G401.6 (cell line): Measurements from ENCODE around the gene SNRNP25.
"Not testable (repeated sequence)": the region's sequence is repeated elsewhere in the genome, so short reads cannot be mapped to it uniquely, and the experiment has no call there.

Experiments
- FAIRE-seq: peaks from 2 replicates; lab custom pipeline; 2012; peaks lifted over from hg19 to GRCh38; lab: Jason Lieb, UNC

Gene SNRNP25

DNA sequence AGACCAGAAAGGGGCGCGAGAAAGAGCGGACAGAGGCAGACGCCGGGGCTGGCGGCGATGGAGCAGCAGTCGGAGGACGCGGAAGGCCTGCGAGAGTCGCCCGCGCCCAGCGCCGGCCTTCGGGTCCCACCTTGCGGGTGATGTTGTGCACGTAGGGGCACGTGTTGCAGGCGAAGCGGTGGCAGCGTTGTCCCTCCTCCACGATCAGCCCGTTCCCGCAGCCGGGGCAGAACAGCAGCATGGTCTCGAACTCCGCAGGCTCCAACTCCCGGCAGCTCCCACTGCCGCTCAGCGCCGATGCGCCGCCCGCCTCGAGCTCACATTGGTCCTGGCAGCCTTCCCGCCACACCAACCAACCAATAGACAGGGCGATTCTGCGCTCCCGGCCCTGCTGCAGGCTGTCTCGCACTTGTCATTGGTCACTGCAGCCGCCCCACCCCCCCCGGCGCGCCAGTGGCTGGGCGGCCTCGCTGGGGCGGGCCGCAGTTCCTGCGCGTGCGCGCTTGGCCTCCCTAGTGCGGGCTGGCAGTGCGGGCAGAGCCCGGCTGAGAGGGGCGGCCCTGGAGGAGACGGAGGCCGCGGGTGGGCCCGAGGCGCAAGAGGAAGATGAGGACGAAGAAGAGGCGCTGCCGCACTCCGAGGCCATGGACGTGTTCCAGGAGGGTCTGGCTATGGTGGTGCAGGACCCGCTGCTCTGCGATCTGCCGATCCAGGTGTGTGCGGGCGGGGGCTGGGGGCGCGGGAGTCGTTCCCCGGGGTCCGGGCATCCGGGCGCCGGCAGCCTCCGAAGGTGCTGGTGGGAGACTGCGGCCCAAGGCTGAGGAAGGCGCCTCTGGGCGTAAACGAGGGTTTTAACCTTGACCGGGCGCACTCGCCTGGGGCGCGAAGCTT, at the start of gene SNRNP25, which contains the start of gene POLR3K:
Gene SNRNP25, plus strand, starts transcription at position 483 of the 891 bp plus-strand sequence. Its CDS starts 189 bp downstream, at position 672.
Gene POLR3K, minus strand, starts transcription at position 263 of the 891 bp plus-strand sequence. Its CDS starts 22 bp downstream, at position 241.
- FAIRE-seq = peak; percentile 90

GRCh38 chr16:9903-10665, 43.5 kb upstream of the SNRNP25 start:
- FAIRE-seq = no peak

DNA sequence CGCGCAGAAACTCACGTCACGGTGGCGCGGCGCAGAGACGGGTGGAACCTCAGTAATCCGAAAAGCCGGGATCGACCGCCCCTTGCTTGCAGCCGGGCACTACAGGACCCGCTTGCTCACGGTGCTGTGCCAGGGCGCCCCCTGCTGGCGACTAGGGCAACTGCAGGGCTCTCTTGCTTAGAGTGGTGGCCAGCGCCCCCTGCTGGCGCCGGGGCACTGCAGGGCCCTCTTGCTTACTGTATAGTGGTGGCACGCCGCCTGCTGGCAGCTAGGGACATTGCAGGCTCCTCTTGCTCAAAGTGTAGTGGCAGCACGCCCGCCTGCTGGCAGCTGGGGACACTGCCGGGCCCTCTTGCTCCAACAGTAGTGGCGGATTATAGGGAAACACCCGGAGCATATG, 42.9 kb upstream of the SNRNP25 start:
- not testable (repeated sequence) for FAIRE-seq

DNA sequence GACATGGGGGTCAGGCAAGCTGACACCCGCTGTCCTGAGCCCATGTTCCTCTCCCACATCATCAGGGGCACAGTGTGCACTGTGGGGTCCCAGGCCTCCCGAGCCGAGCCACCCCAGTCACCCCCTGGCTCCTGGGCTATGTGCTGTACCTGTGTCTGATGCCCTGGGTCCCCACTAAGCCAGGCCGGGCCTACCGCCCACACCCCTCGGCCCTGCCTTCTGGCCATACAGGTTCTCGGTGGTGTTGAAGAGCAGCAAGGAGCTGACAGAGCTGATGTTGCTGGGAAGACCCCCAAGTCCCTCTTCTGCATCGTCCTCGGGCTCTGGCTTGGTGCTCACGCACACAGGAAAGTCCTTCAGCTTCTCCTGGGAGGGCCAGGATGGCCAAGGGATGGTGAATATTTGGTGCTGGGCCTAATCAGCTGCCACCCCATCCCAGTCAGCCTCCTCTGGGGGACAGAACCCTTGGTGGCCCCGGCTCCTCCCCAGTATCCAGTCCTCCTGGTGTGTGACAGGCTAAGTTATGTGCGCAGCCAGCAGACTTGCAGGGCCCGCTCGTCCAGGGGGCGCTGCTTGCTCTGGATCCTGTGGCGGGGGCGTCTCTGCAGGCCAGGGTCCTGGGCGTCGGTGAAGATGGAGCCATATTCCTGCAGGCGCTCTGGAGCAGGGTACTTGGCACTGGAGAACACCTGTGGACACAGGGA, 36.4 kb upstream of the SNRNP25 start:
- FAIRE-seq = not testable (repeated sequence)

DNA sequence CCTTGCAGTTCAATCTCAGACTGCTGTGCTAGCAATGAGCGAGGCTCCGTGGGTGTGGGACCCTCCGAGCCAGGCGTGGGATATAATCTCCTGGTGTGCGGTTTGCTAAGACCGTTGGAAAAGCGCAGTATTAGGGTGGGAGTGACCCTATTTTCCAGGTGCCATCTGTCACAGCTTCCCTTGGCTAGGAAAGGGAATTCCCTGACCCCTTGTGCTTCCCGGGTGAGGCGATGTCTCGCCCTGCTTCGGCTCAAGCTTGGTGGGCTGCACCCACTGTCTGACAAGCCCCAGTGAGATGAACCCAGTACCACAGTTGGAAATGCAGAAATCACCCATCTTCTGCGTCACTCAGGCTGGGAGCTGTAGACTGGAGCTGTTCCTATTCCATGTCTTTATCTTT, 32.7 kb upstream of the SNRNP25 start:
- not testable (repeated sequence) for FAIRE-seq

- not testable (repeated sequence) for FAIRE-seq
Observed at GRCh38 chr16:24151-24550, 29.5 kb upstream of the SNRNP25 start.

DNA sequence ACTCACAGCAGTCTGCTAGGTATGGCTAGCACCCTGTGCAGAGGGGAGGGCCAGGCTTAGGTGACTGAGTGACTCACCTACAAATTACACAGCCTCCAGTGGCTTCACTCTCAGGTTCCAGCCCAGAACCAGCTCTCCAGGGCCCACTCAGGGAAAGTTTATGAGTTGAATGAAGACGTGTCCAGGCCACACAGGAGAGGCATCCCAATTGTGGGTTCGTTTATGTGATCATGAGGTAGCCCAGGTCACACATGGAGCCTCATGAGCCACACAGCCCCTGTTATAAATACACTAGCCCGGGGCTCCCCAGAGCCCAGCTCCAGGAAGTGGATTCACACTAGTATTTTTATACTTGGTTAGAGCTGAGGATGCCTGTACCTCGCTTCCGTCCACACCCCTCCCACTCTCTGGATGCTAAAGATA, 27.7 kb upstream of the SNRNP25 start:
- not testable (repeated sequence) for FAIRE-seq

DNA sequence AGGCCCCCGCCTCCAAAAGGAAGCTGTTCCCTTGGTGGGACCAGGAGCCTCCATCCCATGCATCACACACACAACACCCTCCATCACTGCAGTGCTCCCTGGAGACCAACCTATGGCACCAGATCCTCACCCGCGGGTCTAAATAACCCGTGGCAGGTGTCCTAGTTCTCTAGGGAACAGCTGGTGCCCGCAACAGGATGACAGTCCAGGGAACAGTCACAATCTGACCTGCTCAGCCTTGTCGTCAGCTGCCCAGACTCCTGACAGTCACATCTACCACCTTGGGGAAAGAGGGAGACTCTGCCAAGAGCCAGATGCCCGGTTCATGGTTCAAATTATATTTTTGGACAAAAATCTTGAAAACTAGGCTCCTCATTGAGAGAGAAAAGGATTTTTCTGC, 23.0 kb upstream of the SNRNP25 start:
- not testable (repeated sequence) for FAIRE-seq

GRCh38 chr16:33154-33876, 20.3 kb upstream of the SNRNP25 start:
- FAIRE-seq = not testable (repeated sequence)

- no peak for FAIRE-seq
Observed at GRCh38 chr16:33877-34647, 19.6 kb upstream of the SNRNP25 start.

- FAIRE-seq = no peak
Observed at GRCh38 chr16:34648-34987, 19.0 kb upstream of the SNRNP25 start.

DNA sequence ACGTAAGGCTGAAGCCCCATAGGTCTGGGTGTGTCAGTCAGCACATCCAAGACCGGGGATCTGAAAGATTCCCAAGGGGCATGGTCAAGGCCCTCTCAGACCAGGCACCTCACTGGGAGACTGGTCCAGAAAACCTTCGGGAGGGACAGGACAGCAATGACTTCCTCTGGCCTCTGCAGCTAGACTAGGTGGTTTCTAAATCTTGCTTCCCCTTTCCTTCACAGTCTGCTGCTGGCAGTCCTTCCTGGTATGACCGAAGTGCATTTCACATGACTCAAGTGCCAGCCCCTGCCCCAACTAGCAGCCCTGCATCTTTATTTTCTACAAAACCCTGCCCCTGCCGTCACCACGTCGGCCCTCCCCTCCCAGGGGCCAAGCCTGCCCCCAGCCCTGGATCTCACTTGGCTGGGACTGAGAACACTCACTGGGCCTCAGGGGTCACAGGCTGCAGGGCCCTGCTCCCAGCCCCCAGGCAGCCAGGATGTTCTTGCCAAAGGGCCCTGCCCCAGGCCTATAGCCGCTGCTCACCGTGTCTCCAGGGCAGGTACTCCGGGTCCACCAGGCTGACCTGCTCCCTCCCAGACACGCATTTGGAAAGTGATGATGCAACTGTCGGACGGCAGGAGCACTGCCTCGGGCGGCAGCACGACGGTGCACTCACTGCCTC, 18.5 kb upstream of the SNRNP25 start:
- no peak for FAIRE-seq

GRCh38 chr16:35678-36305, 17.8 kb upstream of the SNRNP25 start:
- no peak for FAIRE-seq

DNA sequence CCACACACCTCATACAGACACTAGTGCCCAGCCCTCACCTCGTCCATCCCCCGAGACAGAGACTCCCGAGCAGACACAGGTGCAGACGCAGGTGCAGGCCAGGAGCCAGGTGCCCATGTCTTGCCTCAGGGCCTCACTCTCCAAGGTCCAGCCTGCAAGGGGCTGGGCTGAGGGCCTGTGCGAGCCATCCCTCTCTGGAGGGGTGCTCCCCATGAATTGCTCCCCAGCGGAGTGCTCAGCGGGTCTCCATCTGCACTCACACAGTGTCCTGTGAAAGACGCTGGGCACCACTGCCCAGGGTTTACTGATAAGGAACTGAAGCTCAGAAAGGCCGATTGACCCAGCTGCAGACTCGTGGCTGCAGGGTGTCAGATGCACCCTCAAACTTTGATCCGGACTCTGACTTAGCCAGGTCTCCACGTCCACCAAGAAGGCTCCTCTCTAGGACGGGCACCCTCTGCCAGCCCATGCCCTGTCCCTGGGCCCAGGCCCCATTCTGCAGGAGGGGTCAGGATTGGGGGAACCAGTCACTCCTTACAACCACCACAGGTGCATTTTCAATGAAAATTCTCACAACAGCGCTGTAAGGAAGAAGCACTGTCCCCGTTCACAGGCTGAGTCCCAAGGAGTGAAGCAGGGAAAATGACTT, 17.2 kb upstream of the SNRNP25 start:
- FAIRE-seq = no peak

DNA sequence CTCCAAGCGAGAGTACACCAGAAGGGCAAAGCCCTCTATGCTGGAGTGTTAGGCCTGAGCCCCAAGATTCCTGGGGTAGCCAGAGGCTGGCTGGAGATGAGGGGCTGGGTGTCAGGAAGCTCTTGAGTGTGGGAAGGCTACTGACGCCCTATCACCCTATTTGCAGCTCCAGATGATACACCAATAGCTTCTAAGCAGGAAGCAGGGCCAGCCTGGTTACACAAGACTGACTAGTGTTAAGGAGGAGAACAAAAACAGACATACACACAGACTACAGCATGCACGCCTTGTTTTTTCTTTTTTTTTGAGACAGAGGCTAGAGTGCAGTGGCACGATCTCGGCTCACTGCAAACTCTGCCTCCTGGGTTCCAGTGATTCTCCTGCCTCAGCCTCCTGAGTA, 16.1 kb upstream of the SNRNP25 start:
- FAIRE-seq = no peak

GRCh38 chr16:38206-38605, 15.4 kb upstream of the SNRNP25 start:
- not testable (repeated sequence) for FAIRE-seq

- FAIRE-seq = no peak
Observed at GRCh38 chr16:38941-39892, 14.4 kb upstream of the SNRNP25 start.

- no peak for FAIRE-seq
Observed at GRCh38 chr16:41439-42068, 12.1 kb upstream of the SNRNP25 start.
